AG20443 (cell line): ENCODE results near the gene NDUFS7.

Experiments
- DNase-seq: peaks from one replicate; pipeline ENCODE4 v3.0.0; 2012; ENCODE audit warnings: low spot score, mixed read lengths

The NDUFS7 gene

GRCh38 chr19:1384478-1385110, 887 bp downstream of the NDUFS7 start:
- no peak for DNase-seq

- DNase-seq: no peak
These were observed 2.1 kb downstream of the NDUFS7 start for GRCh38 chr19:1385816-1386215.

GRCh38 chr19:1386945-1387683, 3.4 kb downstream of the NDUFS7 start:
- DNase-seq: no peak

GRCh38 chr19:1387684-1388636, 4.3 kb downstream of the NDUFS7 start:
- no peak for DNase-seq

- no peak for DNase-seq
These were observed 4.9 kb downstream of the NDUFS7 start for GRCh38 chr19:1388637-1389026.

- DNase-seq: no peak
These were observed 5.6 kb downstream of the NDUFS7 start for GRCh38 chr19:1389033-1389940.

DNA sequence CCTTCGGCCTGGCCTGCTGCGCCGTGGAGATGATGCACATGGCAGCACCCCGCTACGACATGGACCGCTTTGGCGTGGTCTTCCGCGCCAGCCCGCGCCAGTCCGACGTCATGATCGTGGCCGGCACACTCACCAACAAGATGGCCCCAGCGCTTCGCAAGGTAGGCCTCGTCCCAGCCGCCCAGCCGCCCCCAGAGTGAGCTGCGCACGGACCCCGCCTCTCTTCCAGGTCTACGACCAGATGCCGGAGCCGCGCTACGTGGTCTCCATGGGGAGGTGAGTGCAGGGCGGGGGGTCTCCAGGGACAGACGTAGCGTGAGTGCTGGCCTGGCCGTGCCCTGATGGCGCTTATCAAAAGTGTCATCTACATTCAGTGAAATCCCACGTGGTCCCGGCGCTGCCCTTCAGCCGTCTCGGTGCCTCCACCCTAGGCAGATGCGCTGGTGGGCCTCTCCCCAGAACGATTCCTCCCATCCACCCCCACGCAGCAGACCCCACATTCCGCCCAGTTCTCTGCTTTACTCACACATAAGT, 7.2 kb downstream of the NDUFS7 start:
- no peak for DNase-seq

GRCh38 chr19:1392407-1392806, 8.7 kb downstream of the NDUFS7 start:
- no peak for DNase-seq

- no peak for DNase-seq
These were observed 9.3 kb downstream of the NDUFS7 start for GRCh38 chr19:1392939-1393530.

GRCh38 chr19:1393841-1394240, 10.1 kb downstream of the NDUFS7 start:
- DNase-seq: no peak

- no peak for DNase-seq
These were observed 10.8 kb downstream of the NDUFS7 start for GRCh38 chr19:1394252-1395193.

GRCh38 chr19:1395194-1396018, 11.7 kb downstream of the NDUFS7 start:
- DNase-seq: no peak

- no peak for DNase-seq
These were observed 12.5 kb downstream of the NDUFS7 start for GRCh38 chr19:1396019-1396767.

GRCh38 chr19:1396768-1397679, 13.3 kb downstream of the NDUFS7 start:
- DNase-seq: no peak

GRCh38 chr19:1397838-1398237, 14.1 kb downstream of the NDUFS7 start:
- DNase-seq: no peak

- DNase-seq: no peak
These were observed 15.4 kb downstream of the NDUFS7 start for GRCh38 chr19:1399079-1399478.

- no peak for DNase-seq
These were observed 16.0 kb downstream of the NDUFS7 start for GRCh38 chr19:1399745-1400144.
